CD14-positive monocyte (primary cell): ENCODE results near the gene URB1. TPM values are rescaled to one million over a fixed set of nuclear protein-coding genes. Genes with fewer than 3 reads are reported as not detected.
A peak's percentile ranks its signal among the peaks of the same experiment; 100 is the strongest.

Source experiments
- DNase-seq, 3 donors: peaks; one replicate each; pipeline ENCODE4 v3.0.0-alpha.2; 2011 to 2022
- H2AFZ ChIP-seq: 2 replicates; pipeline ENCODE4 v1.6.0; 2012; ENCODE audit warnings: mild to moderate bottlenecking, low read depth, low read length, inconsistent platforms; ENCODE audit not compliant: insufficient read depth, poor library complexity, severe bottlenecking
- H3K27ac ChIP-seq, 2 donors: 1 replicate in 1 of 2; 2 replicates in 1 of 2; pipeline ENCODE4 v1.5.1; 2012 to 2013; ENCODE audit warnings: low read length in 2 of 2, control low read depth in 1 of 2, inconsistent platforms in 1 of 2, low read depth in 1 of 2, mild to moderate bottlenecking in 1 of 2
- H3K27me3 ChIP-seq, 2 donors: one replicate each; pipeline versions ENCODE4 v1.6.0 to v1.6.1; 2011 to 2013; ENCODE audit warnings: low read length in 2 of 2; ENCODE audit not compliant: control insufficient read depth in 2 of 2, insufficient read depth in 2 of 2
- H3K36me3 ChIP-seq, 2 donors: replicated peaks in 1 of 2; 1 replicate in 1 of 2; 2 replicates in 1 of 2; pipeline versions ENCODE4 v1.5.1 to v1.6.1; 2012 to 2013; ENCODE audit warnings: low read length in 2 of 2, control low read depth in 1 of 2, inconsistent platforms in 1 of 2, mild to moderate bottlenecking in 1 of 2; ENCODE audit not compliant: insufficient read depth in 2 of 2, control insufficient read depth in 1 of 2
- H3K4me1 ChIP-seq, 2 donors: 1 replicate in 1 of 2; 2 replicates in 1 of 2; pipeline versions ENCODE4 v1.5.1 to v1.6.1; 2012 to 2013; ENCODE audit warnings: low read length in 2 of 2, control low read depth in 1 of 2, inconsistent platforms in 1 of 2, mild to moderate bottlenecking in 1 of 2, moderate library complexity in 1 of 2; ENCODE audit not compliant: insufficient read depth in 2 of 2, control insufficient read depth in 1 of 2
- H3K4me2 ChIP-seq: replicated peaks from 2 replicates; pipeline ENCODE3; 2012; ENCODE audit warnings: low read length, moderate library complexity, mild to moderate bottlenecking; ENCODE audit not compliant: poor library complexity, severe bottlenecking; ENCODE audit errors: extremely low read depth
- H3K4me3 ChIP-seq, 3 experiments: fragments of 200-600 bp in 1 of 3; sonication (generic) in 1 of 3; replicated peaks in 1 of 3; 1 replicate in 2 of 3; 2 replicates in 1 of 3; pipeline ENCODE4 v1.5.1; 2011 to 2013; ENCODE audit warnings: low read length in 3 of 3, mild to moderate bottlenecking in 3 of 3, control low read depth in 2 of 3, low read depth in 2 of 3, inconsistent platforms in 1 of 3, moderate library complexity in 1 of 3
- H3K79me2 ChIP-seq: 2 replicates; pipeline ENCODE4 v1.6.0; 2012; ENCODE audit warnings: mild to moderate bottlenecking, control low read depth, inconsistent platforms, low read length, moderate library complexity; ENCODE audit not compliant: insufficient read depth
- H3K9ac ChIP-seq: 2 replicates; pipeline ENCODE4 v1.6.0; 2017; ENCODE audit warnings: low read length, mild to moderate bottlenecking; ENCODE audit not compliant: insufficient read depth, poor library complexity, severe bottlenecking
- H3K9me3 ChIP-seq, 2 donors: replicated peaks in 1 of 2; 1 replicate in 1 of 2; 2 replicates in 1 of 2; pipeline versions ENCODE4 v1.5.1 to v1.6.1; 2012 to 2013; ENCODE audit warnings: low read length in 2 of 2, control low read depth in 1 of 2; ENCODE audit not compliant: control insufficient read depth in 1 of 2, insufficient read depth in 1 of 2
- H4K20me1 ChIP-seq: 2 replicates; pipeline ENCODE4 v1.6.0; 2012; ENCODE audit warnings: mild to moderate bottlenecking, low read length, control low read depth, moderate library complexity; ENCODE audit not compliant: insufficient read depth
- H3K27ac Mint-ChIP-seq, 7 donors: one replicate each; pipeline ENCODE4 v1.8.0; 2020; ENCODE audit warnings: mild to moderate bottlenecking in 7 of 7, mixed read lengths in 7 of 7, moderate library complexity in 6 of 7, inconsistent platforms in 2 of 7
- H3K27me3 Mint-ChIP-seq, 3 donors: one replicate each; pipeline ENCODE4 v1.8.0; 2021 to 2022; ENCODE audit warnings: low read depth in 3 of 3, mild to moderate bottlenecking in 3 of 3, mixed read lengths in 3 of 3, moderate library complexity in 3 of 3, inconsistent platforms in 1 of 3
- H3K36me3 Mint-ChIP-seq, 2 donors: one replicate each; pipeline ENCODE4 v1.8.0; 2020; ENCODE audit warnings: mixed read lengths in 2 of 2, inconsistent platforms in 1 of 2, mild to moderate bottlenecking in 1 of 2
- H3K4me1 Mint-ChIP-seq: one replicate; pipeline ENCODE4 v1.8.0; 2020; ENCODE audit warnings: mild to moderate bottlenecking, mixed read lengths
- H3K4me3 Mint-ChIP-seq, 2 donors: one replicate each; pipeline ENCODE4 v1.8.0; 2020; ENCODE audit warnings: mild to moderate bottlenecking in 2 of 2, mixed read lengths in 2 of 2, moderate library complexity in 1 of 2
- H3K9me3 Mint-ChIP-seq, 7 donors: one replicate each; pipeline ENCODE4 v1.8.0; 2020 to 2022; ENCODE audit warnings: mixed read lengths in 7 of 7, mild to moderate bottlenecking in 6 of 7, moderate library complexity in 6 of 7, inconsistent platforms in 2 of 7
- WGBS: methylation state at CpG from one replicate; pipeline ENCODE4 v1.1.5; 2013; ENCODE audit warnings: missing lambda C conversion rate; ENCODE audit not compliant: insufficient coverage; 5-methylcytosine and 5-hydroxymethylcytosine counted together
- intact Hi-C, 2 donors: fragments of 100-400 bp; cut with micrococcal nuclease; formaldehyde crosslinking; loops; one replicate each; pipeline versions ENCODE4 v1.15.0 to v1.15.1; 2023
- polyA plus RNA-seq, 3 donors: library from polyadenylated mRNA; depleted of rRNA in 1 of 3; unstranded in 2 of 3; stranded (reverse) in 1 of 3; fragments of 300-500 nt in 2 of 3; fragments of >200 nt in 1 of 3; fragmentation: Illumina TruSeq in 2 of 3; gene quantifications; 1 replicate in 2 of 3; 2 replicates in 1 of 3; pipeline ENCODE4 v1.2.3, GENCODE V29; 2012 to 2021
- TF ChIP-seq, protein P1 (sequence below): fragments of 200-600 bp; IDR thresholded peaks from one replicate; pipeline ENCODE4 v1.8.0; 2022; ENCODE audit warnings: antibody characterized with exemption, mild to moderate bottlenecking

The URB1 gene
- polyA plus RNA-seq, 3 donors: 0.25 to 2.4 (median 0.47) TPM

DNA sequence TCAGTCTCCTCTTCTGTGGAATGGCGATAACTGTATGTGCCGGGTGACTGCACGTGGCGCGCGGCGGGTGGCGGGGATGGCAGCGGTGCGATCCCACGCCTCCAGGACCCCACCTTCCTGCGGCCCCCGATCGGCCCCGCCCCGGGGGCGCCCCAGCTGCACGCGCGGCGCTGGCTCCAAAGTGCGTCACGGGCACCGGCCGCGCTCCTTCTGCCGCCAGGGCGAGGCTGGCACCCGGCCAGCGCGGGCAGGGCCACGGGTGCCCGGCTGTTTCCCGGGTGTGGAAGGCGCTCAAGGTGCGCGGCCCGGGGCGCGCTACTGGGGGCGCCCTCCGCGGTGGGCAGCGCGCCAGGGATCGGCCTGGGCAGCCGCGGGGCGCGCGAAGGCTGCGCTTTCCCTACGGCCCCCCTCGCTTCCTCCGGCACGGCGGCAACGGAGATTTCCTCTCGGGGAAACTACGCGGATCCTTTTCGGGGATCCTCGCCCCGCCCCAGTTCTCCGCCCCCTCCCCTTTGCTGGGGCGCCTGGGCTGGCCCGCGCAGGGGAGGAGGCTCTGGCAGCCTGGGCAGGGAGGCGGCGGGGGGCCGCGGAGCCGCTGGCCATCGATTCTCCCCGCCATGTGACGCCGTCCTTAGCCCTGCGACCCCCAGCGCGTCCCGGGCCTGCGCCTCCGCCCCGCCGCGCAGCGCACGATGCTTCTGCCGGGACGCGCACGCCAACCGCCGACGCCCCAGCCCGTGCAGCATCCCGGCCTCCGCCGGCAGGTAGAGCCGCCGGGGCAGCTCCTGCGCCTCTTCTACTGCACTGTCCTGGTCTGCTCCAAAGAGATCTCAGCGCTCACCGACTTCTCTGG lies 19.6 kb upstream of the URB1 start, which contains the start of gene EVA1C:
EVA1C (plus strand) TSS at position 545 of the 853 bp plus-strand sequence; CDS start at position 693, 148 bp downstream.
- Mint-ChIP-seq H3K36me3 (peaks cover 0 to 3% of the 10 kb centered on the region in 2 donors), H3K4me3 (peak within 1 kb of the TSS; percentile 97 to 98), H3K9me3 (no peaks in the 10 kb centered on the region), H3K27me3 (peaks cover 15 to 23% (median 16%) of the 10 kb centered on the region in 3 donors), H3K4me1 (peaks cover 17% of the 10 kb centered on the region), H3K27ac (peak within 1 kb of the TSS; percentile 72 to 92 (median 79))
- intact Hi-C loops: loop anchor here in 1 of 2 donors (5.0 kb wide), 1 partner anchor 150 kb away; no protein-coding TSS in a partner anchor
- H4K20me1 ChIP-seq: no peaks in the 10 kb centered on the region
- peak within 1 kb of the TSS; percentile 46 to 70 for H3K27ac ChIP-seq
- peaks cover 14 to 19% of the 10 kb centered on the region in 2 donors for H3K4me1 ChIP-seq
- peak within 1 kb of the TSS; percentile 94 for H3K4me2 ChIP-seq
- no peaks in the 10 kb centered on the region for H3K9me3 ChIP-seq
- under 1% methylated on average over 104 of the region's 104 CpGs for WGBS
- peak; percentile 20 to 30 (median 23) for DNase-seq
- H3K27me3 ChIP-seq: peaks cover 0 to 8% of the 10 kb centered on the region in 2 donors
- TF ChIP-seq, protein P1, sequence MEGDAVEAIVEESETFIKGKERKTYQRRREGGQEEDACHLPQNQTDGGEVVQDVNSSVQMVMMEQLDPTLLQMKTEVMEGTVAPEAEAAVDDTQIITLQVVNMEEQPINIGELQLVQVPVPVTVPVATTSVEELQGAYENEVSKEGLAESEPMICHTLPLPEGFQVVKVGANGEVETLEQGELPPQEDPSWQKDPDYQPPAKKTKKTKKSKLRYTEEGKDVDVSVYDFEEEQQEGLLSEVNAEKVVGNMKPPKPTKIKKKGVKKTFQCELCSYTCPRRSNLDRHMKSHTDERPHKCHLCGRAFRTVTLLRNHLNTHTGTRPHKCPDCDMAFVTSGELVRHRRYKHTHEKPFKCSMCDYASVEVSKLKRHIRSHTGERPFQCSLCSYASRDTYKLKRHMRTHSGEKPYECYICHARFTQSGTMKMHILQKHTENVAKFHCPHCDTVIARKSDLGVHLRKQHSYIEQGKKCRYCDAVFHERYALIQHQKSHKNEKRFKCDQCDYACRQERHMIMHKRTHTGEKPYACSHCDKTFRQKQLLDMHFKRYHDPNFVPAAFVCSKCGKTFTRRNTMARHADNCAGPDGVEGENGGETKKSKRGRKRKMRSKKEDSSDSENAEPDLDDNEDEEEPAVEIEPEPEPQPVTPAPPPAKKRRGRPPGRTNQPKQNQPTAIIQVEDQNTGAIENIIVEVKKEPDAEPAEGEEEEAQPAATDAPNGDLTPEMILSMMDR: peak; percentile 9
- peak within 1 kb of the TSS; percentile 97 for H2AFZ ChIP-seq
- H3K4me3 ChIP-seq: peak within 1 kb of the TSS; percentile 79 to 95 (median 83)
- peak within 1 kb of the TSS; percentile 73 for H3K9ac ChIP-seq
- H3K79me2 ChIP-seq: no peaks in the 10 kb centered on the region
- no peaks in the 10 kb centered on the region for H3K36me3 ChIP-seq

DNA sequence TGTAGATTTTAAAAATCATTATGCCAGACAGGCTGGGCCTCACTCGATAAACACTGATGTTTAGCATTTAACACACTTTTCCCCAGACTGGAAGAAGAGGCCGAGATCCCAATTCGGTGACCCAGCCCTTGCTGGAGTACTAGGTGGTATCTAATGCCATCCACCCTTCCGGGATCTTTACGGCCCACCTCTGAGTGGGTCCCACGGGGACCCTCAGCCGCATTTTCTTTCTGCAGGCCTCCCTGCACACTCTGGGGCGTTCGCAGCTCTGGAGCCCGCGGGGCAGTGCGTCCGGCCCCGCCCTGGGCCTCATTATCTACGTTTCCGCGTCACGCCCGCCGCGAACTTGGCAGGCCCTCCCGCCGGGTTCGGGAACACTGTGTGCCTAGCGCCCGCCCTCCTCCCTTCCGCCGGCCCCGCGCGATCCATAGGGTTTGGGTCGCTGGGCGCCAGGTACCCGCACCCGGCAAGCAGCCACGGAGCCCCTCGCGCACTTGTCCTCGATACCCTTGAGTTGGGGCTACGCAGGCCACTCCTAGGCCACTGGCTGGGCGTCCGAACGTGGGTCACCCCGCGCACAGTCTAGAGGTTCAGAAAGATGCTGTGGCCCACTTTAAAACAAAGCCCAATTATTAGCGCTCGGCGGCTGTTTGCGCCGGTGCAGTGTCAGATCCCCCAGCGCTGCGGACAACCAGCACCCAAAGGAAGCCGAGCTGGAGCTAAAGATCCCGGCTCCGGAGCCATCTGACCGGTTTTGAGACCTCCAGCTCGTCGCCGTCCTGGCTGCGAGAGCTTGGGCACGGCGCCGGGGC lies 18.7 kb upstream of the URB1 start:
- H3K4me2 ChIP-seq: peak overlapping the region; percentile 94
- peaks cover 15 to 23% (median 16%) of the 10 kb centered on the region in 3 donors for H3K27me3 Mint-ChIP-seq
- TF ChIP-seq, protein P1: no peak

More for the DNA sequence above, 18.7 kb upstream of the URB1 start:
- Mint-ChIP-seq H3K9me3 (no peaks in the 10 kb centered on the region), H3K4me1 (peaks cover 17% of the 10 kb centered on the region), H3K36me3 (peaks cover 0 to 3% of the 10 kb centered on the region in 2 donors), H3K4me3 (peak overlapping the region; percentile 97 to 98), H3K27ac (peak overlapping the region; percentile 72 to 92 (median 79))
- H3K27ac ChIP-seq: peak overlapping the region; percentile 46 to 70
- peak; percentile 25 to 32 (median 27) for DNase-seq
- no peaks in the 10 kb centered on the region for H3K9me3 ChIP-seq
- peak overlapping the region; percentile 97 for H2AFZ ChIP-seq
- H3K36me3 ChIP-seq: no peaks in the 10 kb centered on the region
- H4K20me1 ChIP-seq: no peaks in the 10 kb centered on the region
- peak overlapping the region; percentile 79 to 95 (median 83) for H3K4me3 ChIP-seq
- peak overlapping the region; percentile 73 for H3K9ac ChIP-seq
- peaks cover 0 to 8% of the 10 kb centered on the region in 2 donors for H3K27me3 ChIP-seq
- peaks cover 14 to 19% of the 10 kb centered on the region in 2 donors for H3K4me1 ChIP-seq
- intact Hi-C loops: loop anchor here in 1 of 2 donors (5.0 kb wide), 1 partner anchor 151 kb away; no protein-coding TSS in a partner anchor
- H3K79me2 ChIP-seq: no peaks in the 10 kb centered on the region
- WGBS: under 1% methylated on average over 61 of the region's 63 CpGs
